SK-N-SH (cell line): Measurements from ENCODE around the gene SLC6A2.

Experiments
- CHD2 ChIP-seq: fragments of 150-350 bp; IDR thresholded peaks from 2 replicates; pipeline ENCODE4 v1.6.1; 2018; ENCODE audit warnings: low read length; ENCODE audit not compliant: partially characterized antibody
- ELF1 ChIP-seq: IDR thresholded peaks from 2 replicates; pipeline ENCODE4 v1.4.0; 2012
- FOXJ3 ChIP-seq: sonication (generic); formaldehyde crosslinking; IDR thresholded peaks from 2 replicates; pipeline ENCODE4 v1.5.1; 2020; ENCODE audit warnings: mild to moderate bottlenecking, missing genetic modification reagents
- GABPA ChIP-seq: IDR thresholded peaks from 2 replicates; pipeline ENCODE4 v1.4.0; 2012; ENCODE audit warnings: low read depth, mild to moderate bottlenecking
- POLR2AphosphoS5 ChIP-seq: IDR thresholded peaks from 2 replicates; pipeline ENCODE4 v1.6.1; 2012; ENCODE audit warnings: low read depth, low read length
- RAD21 ChIP-seq: IDR thresholded peaks from 2 replicates; pipeline ENCODE4 v1.6.1; 2012; ENCODE audit warnings: mild to moderate bottlenecking, low read length
- RCOR1 ChIP-seq: fragments of 150-350 bp; IDR thresholded peaks from 2 replicates; pipeline ENCODE4 v1.6.1; 2017; ENCODE audit warnings: antibody characterized with exemption, low read length
- RFX5 ChIP-seq: IDR thresholded peaks from 2 replicates; pipeline ENCODE4 v1.6.1; 2012; ENCODE audit warnings: mild to moderate bottlenecking, improper control_type of control experiment, low read length
- SIN3A ChIP-seq: IDR thresholded peaks from 2 replicates; pipeline ENCODE4 v1.6.1; 2012; ENCODE audit warnings: low read depth, mild to moderate bottlenecking, low read length, moderate library complexity, borderline replicate concordance
- YY1 ChIP-seq: IDR thresholded peaks from 2 replicates; pipeline ENCODE4 v1.4.0; 2012; ENCODE audit warnings: low read depth, mild to moderate bottlenecking
- TF ChIP-seq, protein P1 (sequence below): IDR thresholded peaks from 2 replicates; pipeline ENCODE4 v1.4.0; 2012; ENCODE audit warnings: low read depth
- TF ChIP-seq, protein P2 (sequence below): fragments of 200-600 bp; sonication (generic); IDR thresholded peaks from 2 replicates; pipeline ENCODE4 v1.6.1; 2017; ENCODE audit warnings: antibody characterized with exemption, mild to moderate bottlenecking, moderate library complexity
- TF ChIP-seq, protein P3 (sequence below): IDR thresholded peaks from 2 replicates; pipeline ENCODE4 v1.4.0; 2012; ENCODE audit warnings: low read depth, borderline replicate concordance

DNA sequence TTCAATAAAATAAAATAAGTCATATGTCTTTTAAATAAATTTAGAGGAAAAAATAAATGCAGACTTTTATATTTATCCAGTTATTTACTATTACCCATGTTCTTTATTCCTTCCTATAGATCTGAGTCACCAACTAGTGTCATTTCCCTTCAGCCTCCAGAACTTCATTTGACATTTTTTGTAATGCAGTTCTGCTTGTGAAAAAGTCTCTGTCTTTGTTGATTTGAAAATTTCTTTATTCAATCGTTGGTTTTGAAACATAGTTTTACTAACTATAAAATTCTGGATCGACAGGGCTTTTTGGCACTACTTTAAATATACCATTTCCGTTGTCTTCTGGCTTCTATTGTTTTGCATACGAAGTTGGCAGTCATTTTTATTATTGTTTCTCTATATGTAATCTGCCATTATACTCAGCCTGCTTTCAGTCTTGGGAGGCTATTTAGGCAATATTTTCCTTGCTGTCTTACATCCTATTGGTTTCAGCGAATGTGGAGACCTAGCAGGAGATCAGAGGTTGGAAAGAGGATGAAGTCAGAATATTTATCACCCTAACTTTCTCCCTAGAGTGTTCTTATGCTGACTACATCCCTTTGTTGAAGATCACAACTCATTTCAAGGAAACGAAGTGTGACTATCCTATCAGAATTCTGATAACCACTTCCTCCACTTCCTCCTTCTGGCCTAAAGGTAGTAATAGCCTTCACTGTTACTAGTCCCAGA, 42.0 kb upstream of the SLC6A2 start:
- TF ChIP-seq CHD2 = no peak
- TF ChIP-seq, protein P1, sequence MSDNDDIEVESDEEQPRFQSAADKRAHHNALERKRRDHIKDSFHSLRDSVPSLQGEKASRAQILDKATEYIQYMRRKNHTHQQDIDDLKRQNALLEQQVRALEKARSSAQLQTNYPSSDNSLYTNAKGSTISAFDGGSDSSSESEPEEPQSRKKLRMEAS = no peak
- TF ChIP-seq POLR2AphosphoS5 = no peak
- TF ChIP-seq RAD21 = no peak
- TF ChIP-seq, protein P2, sequence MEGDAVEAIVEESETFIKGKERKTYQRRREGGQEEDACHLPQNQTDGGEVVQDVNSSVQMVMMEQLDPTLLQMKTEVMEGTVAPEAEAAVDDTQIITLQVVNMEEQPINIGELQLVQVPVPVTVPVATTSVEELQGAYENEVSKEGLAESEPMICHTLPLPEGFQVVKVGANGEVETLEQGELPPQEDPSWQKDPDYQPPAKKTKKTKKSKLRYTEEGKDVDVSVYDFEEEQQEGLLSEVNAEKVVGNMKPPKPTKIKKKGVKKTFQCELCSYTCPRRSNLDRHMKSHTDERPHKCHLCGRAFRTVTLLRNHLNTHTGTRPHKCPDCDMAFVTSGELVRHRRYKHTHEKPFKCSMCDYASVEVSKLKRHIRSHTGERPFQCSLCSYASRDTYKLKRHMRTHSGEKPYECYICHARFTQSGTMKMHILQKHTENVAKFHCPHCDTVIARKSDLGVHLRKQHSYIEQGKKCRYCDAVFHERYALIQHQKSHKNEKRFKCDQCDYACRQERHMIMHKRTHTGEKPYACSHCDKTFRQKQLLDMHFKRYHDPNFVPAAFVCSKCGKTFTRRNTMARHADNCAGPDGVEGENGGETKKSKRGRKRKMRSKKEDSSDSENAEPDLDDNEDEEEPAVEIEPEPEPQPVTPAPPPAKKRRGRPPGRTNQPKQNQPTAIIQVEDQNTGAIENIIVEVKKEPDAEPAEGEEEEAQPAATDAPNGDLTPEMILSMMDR = no peak
- TF ChIP-seq GABPA = no peak
- TF ChIP-seq RFX5 = no peak
- TF ChIP-seq RCOR1 = no peak
- TF ChIP-seq, protein P3, sequence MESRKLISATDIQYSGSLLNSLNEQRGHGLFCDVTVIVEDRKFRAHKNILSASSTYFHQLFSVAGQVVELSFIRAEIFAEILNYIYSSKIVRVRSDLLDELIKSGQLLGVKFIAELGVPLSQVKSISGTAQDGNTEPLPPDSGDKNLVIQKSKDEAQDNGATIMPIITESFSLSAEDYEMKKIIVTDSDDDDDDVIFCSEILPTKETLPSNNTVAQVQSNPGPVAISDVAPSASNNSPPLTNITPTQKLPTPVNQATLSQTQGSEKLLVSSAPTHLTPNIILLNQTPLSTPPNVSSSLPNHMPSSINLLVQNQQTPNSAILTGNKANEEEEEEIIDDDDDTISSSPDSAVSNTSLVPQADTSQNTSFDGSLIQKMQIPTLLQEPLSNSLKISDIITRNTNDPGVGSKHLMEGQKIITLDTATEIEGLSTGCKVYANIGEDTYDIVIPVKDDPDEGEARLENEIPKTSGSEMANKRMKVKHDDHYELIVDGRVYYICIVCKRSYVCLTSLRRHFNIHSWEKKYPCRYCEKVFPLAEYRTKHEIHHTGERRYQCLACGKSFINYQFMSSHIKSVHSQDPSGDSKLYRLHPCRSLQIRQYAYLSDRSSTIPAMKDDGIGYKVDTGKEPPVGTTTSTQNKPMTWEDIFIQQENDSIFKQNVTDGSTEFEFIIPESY = no peak
- no peak for TF ChIP-seq YY1
- no peak for TF ChIP-seq FOXJ3 (CRISPR knock-in tag)
- no peak for TF ChIP-seq SIN3A
- no peak for TF ChIP-seq ELF1
